Measurements from ENCODE around the gene KLHL25.

The KLHL25 gene

DNA sequence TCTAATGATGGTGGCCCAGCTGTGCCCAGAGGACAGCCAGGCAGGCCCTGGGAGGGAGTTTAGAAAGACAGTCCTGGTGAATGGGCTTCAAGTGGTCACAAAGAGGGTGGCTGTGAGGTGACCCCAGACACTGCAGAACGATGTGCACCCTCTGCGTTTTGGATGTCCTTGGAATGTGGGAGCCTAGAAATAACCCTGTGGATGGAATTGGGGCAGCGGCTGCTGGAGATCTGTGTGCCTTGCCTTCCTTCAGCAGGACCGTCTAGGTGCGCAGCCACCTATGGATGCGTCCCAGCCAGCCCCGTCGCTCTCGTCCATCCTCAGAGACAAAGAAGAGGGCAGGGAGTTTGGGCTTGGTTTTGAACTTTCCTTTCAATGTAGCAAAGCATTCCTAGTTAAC is 46.5 kb downstream of the KLHL25 start:
- DNase-seq (ENCODE audit: low read depth), result no peak

- DNase-seq (ENCODE audit: low read depth), result no peak
Observed at GRCh38 chr15:85746641-85747040, 48.1 kb downstream of the KLHL25 start.

- no peak for DNase-seq (ENCODE audit: low read depth)
Observed at GRCh38 chr15:85745525-85746150, 49.1 kb downstream of the KLHL25 start.

GRCh38 chr15:85745023-85745422 is 49.7 kb downstream of the KLHL25 start:
- no peak for DNase-seq (ENCODE audit: low read depth)

- no peak for DNase-seq (ENCODE audit: low read depth)
Observed at GRCh38 chr15:85744579-85744978, 50.1 kb downstream of the KLHL25 start.

DNA sequence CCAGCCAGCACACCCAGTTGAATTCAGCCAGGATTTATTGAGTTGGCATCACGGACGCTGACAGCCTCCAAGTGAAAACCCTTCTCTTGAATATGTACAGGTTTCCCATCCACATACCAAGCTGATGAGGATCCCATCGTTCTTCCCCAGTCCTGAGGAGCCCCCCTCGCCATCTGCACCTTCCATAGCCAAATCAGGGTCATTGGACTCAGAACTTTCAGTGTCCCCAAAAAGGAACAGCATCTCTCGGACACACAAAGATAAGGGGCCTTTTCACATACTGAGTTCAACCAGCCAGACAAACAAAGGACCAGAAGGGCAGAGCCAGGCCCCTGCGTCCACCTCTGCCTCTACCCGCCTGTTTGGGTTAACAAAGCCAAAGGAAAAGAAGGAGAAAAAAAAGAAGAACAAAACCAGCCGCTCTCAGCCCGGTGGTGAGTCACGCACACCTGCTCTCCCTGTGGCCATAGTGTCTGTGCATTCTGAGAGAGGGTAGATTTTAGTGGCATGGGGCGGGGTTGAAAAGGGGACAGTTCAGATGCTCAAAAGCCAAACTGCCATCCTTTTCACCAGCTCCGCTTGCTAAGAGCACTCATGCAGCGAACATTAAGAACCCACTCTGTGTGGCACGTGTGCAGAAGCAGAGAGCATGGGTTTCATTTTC is 51.2 kb downstream of the KLHL25 start:
- DNase-seq (ENCODE audit: low read depth), result no peak

- peak; percentile 7 for DNase-seq (ENCODE audit: low read depth)
Observed at GRCh38 chr15:85742186-85742821, 52.4 kb downstream of the KLHL25 start.

DNA sequence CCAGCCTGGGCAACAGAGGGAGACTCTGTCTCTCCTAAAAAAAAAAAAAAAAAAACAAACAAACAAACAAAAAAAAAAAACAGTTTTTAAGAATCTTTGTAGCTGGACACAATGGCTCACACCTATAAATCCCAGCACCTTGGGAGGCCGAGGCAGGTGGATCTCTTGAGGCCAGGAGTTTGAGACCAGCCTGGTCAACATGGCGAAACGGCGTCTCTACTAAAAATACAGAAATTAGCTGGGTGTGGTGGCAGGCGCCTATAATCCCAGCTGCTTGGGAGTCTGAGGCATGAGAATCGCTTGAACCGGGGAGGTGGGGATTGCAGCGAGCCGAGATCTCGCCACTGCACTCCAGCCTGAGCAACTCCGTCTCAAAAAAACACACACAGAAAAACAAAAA is 53.1 kb downstream of the KLHL25 start:
- no peak for DNase-seq (ENCODE audit: low read depth)

DNA sequence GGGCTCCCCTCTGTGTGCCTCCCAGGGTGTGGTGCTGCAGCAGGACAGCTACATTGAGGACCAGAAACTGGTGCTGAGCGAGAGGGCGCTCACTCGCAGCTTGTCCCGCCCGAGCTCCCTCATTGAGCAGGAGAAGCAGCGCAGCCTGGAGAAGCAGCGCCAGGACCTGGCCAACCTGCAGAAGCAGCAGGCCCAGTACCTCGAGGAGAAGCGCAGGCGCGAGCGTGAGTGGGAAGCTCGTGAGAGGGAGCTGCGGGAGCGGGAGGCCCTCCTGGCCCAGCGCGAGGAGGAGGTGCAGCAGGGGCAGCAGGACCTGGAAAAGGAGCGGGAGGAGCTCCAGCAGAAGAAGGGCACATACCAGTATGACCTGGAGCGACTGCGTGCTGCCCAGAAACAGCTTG is 53.7 kb downstream of the KLHL25 start:
- DNase-seq (ENCODE audit: low read depth), result no peak

GRCh38 chr15:85737061-85737460 is 57.7 kb downstream of the KLHL25 start:
- no peak for DNase-seq (ENCODE audit: low read depth)

DNA sequence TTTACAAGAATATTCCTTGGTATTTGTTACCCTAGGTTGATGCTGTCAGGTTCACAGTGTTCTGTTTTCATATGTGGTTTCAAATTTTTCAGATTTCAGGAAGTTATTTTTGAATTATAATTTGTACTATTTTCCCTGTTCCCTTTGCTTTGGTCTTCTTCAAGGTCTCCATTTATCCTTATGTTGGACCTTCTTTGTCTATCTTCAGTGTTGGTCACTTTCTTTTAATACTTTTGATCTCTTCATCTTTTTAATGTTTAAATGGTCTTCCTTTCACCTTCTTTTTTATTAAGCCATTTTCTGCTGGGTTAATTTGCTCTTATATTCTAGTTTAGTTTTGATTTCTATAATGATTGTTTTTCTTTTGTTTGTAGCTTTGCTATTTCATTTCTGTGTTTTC is 61.3 kb downstream of the KLHL25 start:
- DNase-seq (ENCODE audit: low read depth), result no peak

- peak; percentile 40 for DNase-seq (ENCODE audit: low read depth)
Observed at GRCh38 chr15:85730001-85730820, 64.5 kb downstream of the KLHL25 start.

DNA sequence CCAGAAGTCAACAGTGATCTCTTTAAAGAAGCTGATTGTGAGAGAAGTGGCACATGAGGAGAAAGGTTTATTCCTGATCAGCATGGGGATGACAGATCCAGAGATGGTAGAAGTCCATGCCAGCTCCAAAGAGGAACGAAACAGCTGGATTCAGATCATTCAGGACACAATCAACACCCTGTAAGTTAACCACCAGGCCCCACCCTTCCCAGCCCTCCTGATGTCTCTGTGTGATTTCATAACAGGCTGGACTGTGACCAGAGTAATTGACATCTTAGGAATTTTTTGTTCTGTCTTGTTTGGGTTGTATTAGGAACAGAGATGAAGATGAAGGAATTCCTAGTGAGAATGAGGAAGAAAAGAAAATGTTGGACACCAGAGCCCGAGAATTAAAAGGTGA is 67.7 kb downstream of the KLHL25 start:
- peak; percentile 13 for DNase-seq (ENCODE audit: low read depth)

GRCh38 chr15:85726454-85726853 is 68.3 kb downstream of the KLHL25 start:
- DNase-seq (ENCODE audit: low read depth), result peak; percentile 43

DNA sequence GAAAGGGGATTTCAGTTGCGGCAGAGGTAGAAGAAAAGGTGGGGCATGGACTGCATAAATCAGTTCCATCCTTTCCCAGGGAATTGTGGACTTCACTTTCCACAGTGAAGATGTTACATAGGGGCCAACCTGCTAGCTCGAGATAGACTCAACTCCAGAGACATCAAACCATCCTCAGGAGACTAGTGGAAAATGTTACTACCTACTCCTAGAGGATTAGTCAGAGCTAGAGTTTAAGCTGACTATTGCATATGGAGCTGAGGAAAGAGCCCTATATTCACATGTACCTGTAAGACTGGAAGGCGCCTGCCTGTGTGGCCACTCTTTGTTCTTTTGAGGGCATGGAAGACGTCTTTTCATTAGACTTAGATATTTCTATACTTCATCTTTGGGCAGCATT is 69.2 kb downstream of the KLHL25 start:
- no peak for DNase-seq (ENCODE audit: low read depth)

- no peak for DNase-seq (ENCODE audit: low read depth)
Observed at GRCh38 chr15:85725019-85725418, 69.7 kb downstream of the KLHL25 start.

- no peak for DNase-seq (ENCODE audit: low read depth)
Observed at GRCh38 chr15:85723960-85724945, 70.5 kb downstream of the KLHL25 start.

- DNase-seq (ENCODE audit: low read depth), result no peak
Observed at GRCh38 chr15:85722374-85723152, 72.2 kb downstream of the KLHL25 start.

- no peak for DNase-seq (ENCODE audit: low read depth)
Observed at GRCh38 chr15:85718981-85719380, 75.7 kb downstream of the KLHL25 start.

- DNase-seq (ENCODE audit: low read depth), result no peak
Observed at GRCh38 chr15:85718271-85718971, 76.3 kb downstream of the KLHL25 start.
